ENCODE results near the gene MAPRE3.

DNA sequence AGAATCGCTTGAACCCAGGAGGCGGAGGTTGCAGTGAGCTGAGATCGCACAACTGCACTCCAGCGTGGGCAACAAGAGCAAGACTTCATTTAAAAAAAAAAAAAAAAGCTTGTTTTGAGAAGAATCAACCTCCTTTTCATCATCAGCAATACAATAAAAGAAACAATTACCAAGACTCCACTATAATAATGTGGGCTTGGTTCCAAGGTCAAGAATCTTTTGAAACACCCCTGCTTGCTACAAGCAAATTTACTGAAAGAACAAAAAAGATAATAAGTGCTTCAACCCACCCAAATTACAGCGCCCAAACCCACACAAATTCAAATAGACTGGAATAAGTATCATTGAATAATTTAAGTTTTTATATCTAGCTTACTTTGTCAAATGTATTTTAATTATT, 33.6 kb upstream of the MAPRE3 start:
- TF ChIP-seq, protein P1, sequence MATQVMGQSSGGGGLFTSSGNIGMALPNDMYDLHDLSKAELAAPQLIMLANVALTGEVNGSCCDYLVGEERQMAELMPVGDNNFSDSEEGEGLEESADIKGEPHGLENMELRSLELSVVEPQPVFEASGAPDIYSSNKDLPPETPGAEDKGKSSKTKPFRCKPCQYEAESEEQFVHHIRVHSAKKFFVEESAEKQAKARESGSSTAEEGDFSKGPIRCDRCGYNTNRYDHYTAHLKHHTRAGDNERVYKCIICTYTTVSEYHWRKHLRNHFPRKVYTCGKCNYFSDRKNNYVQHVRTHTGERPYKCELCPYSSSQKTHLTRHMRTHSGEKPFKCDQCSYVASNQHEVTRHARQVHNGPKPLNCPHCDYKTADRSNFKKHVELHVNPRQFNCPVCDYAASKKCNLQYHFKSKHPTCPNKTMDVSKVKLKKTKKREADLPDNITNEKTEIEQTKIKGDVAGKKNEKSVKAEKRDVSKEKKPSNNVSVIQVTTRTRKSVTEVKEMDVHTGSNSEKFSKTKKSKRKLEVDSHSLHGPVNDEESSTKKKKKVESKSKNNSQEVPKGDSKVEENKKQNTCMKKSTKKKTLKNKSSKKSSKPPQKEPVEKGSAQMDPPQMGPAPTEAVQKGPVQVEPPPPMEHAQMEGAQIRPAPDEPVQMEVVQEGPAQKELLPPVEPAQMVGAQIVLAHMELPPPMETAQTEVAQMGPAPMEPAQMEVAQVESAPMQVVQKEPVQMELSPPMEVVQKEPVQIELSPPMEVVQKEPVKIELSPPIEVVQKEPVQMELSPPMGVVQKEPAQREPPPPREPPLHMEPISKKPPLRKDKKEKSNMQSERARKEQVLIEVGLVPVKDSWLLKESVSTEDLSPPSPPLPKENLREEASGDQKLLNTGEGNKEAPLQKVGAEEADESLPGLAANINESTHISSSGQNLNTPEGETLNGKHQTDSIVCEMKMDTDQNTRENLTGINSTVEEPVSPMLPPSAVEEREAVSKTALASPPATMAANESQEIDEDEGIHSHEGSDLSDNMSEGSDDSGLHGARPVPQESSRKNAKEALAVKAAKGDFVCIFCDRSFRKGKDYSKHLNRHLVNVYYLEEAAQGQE (IDR thresholded peaks at IDR 0.05; ENCODE audit: insufficient read depth in 1 of 2, low read depth in 2 of 2, low read length in 1 of 2) = no peak
- TF ChIP-seq POLR2AphosphoS5 (IDR thresholded peaks at IDR 0.05; ENCODE audit: low read depth, low read length) = no peak
- TF ChIP-seq, protein P2, sequence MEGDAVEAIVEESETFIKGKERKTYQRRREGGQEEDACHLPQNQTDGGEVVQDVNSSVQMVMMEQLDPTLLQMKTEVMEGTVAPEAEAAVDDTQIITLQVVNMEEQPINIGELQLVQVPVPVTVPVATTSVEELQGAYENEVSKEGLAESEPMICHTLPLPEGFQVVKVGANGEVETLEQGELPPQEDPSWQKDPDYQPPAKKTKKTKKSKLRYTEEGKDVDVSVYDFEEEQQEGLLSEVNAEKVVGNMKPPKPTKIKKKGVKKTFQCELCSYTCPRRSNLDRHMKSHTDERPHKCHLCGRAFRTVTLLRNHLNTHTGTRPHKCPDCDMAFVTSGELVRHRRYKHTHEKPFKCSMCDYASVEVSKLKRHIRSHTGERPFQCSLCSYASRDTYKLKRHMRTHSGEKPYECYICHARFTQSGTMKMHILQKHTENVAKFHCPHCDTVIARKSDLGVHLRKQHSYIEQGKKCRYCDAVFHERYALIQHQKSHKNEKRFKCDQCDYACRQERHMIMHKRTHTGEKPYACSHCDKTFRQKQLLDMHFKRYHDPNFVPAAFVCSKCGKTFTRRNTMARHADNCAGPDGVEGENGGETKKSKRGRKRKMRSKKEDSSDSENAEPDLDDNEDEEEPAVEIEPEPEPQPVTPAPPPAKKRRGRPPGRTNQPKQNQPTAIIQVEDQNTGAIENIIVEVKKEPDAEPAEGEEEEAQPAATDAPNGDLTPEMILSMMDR (IDR thresholded peaks at IDR 0.05) = no peak
